Measurements from ENCODE around the gene SNRPE. TPM values are rescaled to one million over a fixed set of nuclear protein-coding genes. Genes with fewer than 3 reads are reported as not detected.

SNRPE gene
- total RNA-seq, 2 experiments from 2014 or later, result 396 to 457 TPM

DNA sequence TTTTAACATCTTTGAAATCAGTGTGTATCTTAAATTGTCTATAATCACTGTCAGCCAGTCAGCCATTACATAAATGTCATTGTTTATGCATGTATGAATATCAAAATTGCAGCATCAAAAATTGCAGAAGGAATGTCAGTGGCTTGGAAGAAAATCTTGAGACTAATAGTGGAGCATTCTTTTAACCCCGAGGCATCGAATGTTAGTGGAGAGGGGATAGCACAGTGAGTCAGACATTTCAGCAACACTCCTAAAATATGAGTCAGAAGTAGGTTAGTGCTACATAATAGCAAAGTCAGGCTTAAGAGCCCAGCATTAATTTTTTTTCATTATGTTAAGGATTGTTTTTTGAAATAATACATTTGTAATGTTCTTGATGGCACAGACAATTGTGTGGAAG is 45.5 kb downstream of the SNRPE start:
- peaks cover 2% of the 10 kb centered on the region for H3K9me3 Mint-ChIP-seq
- H3K4me3 Mint-ChIP-seq, result no peak overlapping the region
- H3K4me1 Mint-ChIP-seq, result no peaks in the 10 kb centered on the region
- no peaks in the 10 kb centered on the region for H3K36me3 Mint-ChIP-seq
- no peaks in the 10 kb centered on the region for H3K27me3 Mint-ChIP-seq
- DNase-seq, result no peak
- H3K27ac Mint-ChIP-seq, result no peak overlapping the region

DNA sequence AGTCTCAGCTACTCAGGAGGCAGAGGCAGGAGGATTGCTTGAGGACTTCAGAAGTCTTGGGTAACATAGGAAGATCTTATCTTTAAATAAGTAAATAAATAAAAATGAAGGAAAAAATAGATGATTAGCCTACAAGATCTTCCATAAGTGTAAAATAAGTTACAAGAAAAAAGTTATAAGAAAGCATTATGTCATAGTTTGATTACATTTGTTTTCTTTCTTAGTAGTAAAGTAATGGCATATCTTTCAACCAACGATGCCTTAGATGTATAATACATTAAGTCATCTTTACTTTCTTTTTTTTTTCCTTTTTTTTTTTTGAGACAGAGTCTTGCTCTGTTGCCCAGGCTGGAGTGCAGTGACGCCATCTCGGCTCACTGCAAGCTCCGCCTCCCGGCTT is 46.5 kb downstream of the SNRPE start:
- DNase-seq, result no peak
- no peak overlapping the region for H3K4me3 Mint-ChIP-seq
- no peak overlapping the region for H3K27ac Mint-ChIP-seq
- no peaks in the 10 kb centered on the region for H3K36me3 Mint-ChIP-seq
- no peaks in the 10 kb centered on the region for H3K4me1 Mint-ChIP-seq
- no peaks in the 10 kb centered on the region for H3K27me3 Mint-ChIP-seq
- no peaks in the 10 kb centered on the region for H3K9me3 Mint-ChIP-seq

DNA sequence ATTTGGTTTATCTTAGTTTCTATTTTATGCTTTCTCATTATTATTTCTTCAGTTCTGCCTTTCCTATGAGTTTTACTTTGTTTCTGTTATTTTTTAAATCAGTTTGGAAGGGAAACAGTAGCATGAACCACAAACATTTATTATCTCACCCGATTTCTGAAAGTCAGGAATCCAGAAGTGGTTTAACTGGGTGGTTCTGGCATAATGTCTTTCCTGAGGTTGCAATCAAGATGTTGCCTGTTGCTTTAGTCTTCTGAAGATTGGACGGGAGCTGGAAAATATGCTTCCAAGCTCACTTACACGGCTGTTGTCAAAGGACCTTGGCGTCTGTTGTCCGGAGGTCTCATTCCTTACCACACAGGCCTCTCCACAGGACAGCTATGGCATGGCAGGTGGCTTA is 50.4 kb downstream of the SNRPE start:
- no peaks in the 10 kb centered on the region for H3K4me1 Mint-ChIP-seq
- no peak overlapping the region for H3K27ac Mint-ChIP-seq
- no peak overlapping the region for H3K4me3 Mint-ChIP-seq
- no peaks in the 10 kb centered on the region for H3K27me3 Mint-ChIP-seq
- no peak for DNase-seq
- no peaks in the 10 kb centered on the region for H3K9me3 Mint-ChIP-seq
- no peaks in the 10 kb centered on the region for H3K36me3 Mint-ChIP-seq

GRCh38 chr1:203913073-203913521 is 51.7 kb downstream of the SNRPE start:
- H3K27ac Mint-ChIP-seq, result no peak overlapping the region
- no peak overlapping the region for H3K4me3 Mint-ChIP-seq
- H3K4me1 Mint-ChIP-seq, result no peaks in the 10 kb centered on the region

DNA sequence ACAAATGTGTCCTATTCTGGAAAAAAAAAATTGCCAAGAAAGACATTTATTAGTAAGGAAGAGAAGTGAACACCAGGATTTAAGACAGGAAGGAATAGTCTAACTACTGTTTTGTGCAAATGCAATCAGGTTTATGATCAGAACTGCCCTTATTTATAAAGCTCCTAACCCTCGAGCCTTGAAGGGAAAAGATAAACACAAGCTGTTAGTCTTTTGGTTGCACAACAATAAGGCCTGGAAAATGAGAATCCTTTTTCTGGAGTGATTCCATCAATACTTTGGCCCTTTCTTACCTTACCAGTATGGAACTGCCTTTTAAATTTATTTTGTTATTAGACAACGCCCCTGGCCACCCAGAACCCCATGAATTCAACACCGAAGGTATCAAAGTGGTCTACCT is 52.9 kb downstream of the SNRPE start:
- DNase-seq, result no peak
- H3K4me3 Mint-ChIP-seq, result no peak overlapping the region
- no peak overlapping the region for H3K27ac Mint-ChIP-seq
- no peaks in the 10 kb centered on the region for H3K36me3 Mint-ChIP-seq
- H3K9me3 Mint-ChIP-seq, result no peaks in the 10 kb centered on the region
- H3K27me3 Mint-ChIP-seq, result no peaks in the 10 kb centered on the region
- no peaks in the 10 kb centered on the region for H3K4me1 Mint-ChIP-seq

More at GRCh38 chr1:203913073-203913521, 51.7 kb downstream of the SNRPE start:
- no peaks in the 10 kb centered on the region for H3K27me3 Mint-ChIP-seq
- no peak for DNase-seq
- no peaks in the 10 kb centered on the region for H3K9me3 Mint-ChIP-seq
- H3K36me3 Mint-ChIP-seq, result no peaks in the 10 kb centered on the region

- Mint-ChIP-seq H3K27me3 (no peaks in the 10 kb centered on the region), H3K4me3 (no peak overlapping the region), H3K4me1 (no peaks in the 10 kb centered on the region), H3K27ac (no peak overlapping the region), H3K36me3 (no peaks in the 10 kb centered on the region), H3K9me3 (no peaks in the 10 kb centered on the region)
- no peak for DNase-seq
Observed at GRCh38 chr1:203915811-203916210, 54.4 kb downstream of the SNRPE start.

DNA sequence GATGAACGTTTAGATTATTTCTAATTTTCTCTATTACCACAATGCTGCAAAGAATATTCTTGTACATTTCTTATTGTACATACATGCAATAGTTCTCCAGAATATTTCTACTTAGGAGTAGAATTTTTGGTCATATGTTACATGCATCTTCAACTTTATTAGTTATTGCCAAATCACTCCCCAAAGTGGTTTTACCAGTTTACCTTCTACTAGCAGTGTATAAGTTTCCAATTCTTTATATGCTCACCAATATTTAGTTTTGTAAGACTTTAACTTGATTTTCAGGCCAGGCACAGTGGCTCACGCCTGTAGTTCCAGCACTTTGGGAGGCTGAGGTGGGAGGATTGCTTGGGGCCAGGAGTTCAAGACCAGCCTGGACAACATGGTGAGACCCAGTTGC is 55.4 kb downstream of the SNRPE start:
- DNase-seq, result no peak
- Mint-ChIP-seq H3K36me3 (no peaks in the 10 kb centered on the region), H3K4me1 (no peaks in the 10 kb centered on the region), H3K4me3 (no peak overlapping the region), H3K27ac (no peak overlapping the region), H3K27me3 (no peaks in the 10 kb centered on the region), H3K9me3 (no peaks in the 10 kb centered on the region)

Other genes with a start within 250 kb of the SNRPE start
- 1 to 10 TPM; 5.3 to 6.4 TPM for gene ATP2B4, start 234.8 kb upstream of the SNRPE start, total RNA-seq
- 10 to 100 TPM; 28.9 to 30.1 TPM for gene LAX1, start 96.4 kb upstream of the SNRPE start, total RNA-seq
- gene ZBED6, start 66.0 kb upstream of the SNRPE start, total RNA-seq, result 10 to 100 TPM; 11.5 to 12.5 TPM
- 10 to 100 TPM; 93.3 to 96.0 TPM for gene ZC3H11A, start 66.0 kb upstream of the SNRPE start, total RNA-seq
- gene SOX13, start 211.5 kb downstream of the SNRPE start, total RNA-seq, result not detected

Measured in activated naive CD8-positive, alpha-beta T cell treated with anti-CD3 and anti-CD28 coated beads for 36 hours (primary cell).